Measurements from ENCODE around the gene CNIH4. TPM values are rescaled to one million over a fixed set of nuclear protein-coding genes. Genes with fewer than 3 reads are reported as not detected.

CNIH4 gene
- polyA plus RNA-seq (2012; rRNA removed): 37.7 and 56.8 TPM in 2 replicates
- 63.4 and 80.0 TPM in 2 replicates for polyA plus RNA-seq (2012; cell fraction: cytosol; rRNA removed)
- polyA plus RNA-seq (2012; cell fraction: nucleus; rRNA removed): 24.4 and 26.1 TPM in 2 replicates

DNA sequence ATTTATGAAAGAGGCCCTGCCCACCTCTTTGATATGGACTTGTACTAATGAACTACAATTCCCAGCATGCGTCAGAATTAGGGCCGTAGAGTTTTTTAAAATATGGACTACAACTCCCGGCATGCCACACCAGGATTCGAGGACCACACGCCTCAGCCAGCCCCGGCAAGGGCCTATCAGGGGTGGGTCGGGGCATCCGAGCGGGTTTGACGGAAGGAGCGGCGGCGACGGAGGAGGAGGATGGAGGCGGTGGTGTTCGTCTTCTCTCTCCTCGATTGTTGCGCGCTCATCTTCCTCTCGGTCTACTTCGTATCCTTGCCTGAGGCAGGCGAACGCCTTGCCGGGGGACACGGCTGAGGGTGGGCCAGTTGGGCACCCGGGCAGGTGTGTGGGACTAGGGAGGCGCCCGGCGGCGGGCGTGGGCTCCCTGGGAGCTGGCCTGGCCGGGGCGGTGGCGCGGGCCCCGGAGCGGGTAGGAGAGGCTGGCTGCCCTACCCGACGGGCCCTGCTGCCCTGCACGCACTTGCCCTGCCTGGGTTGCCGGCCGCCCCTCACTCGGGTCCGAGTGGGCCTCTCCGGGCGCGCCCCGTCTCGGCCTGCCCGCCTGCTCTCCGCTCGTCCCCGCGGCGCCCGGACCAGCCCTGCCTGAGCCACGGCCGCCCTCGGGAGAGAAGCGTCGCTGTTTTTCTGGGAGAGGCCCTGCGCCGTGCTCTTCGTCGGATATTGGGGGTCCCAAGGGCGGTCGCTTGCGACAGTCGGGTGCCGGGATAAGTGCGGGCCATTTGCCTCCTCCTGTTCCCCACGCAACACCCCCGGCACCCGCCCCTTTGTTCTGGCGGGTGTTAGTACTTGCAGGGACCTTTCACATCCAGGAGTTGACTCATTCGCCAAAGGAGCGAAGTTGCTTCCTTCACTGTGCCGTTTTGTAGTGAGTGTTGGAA lies at the start of gene CNIH4:
Gene CNIH4, plus strand, starts transcription at position 195 of the 941 bp plus-strand sequence. Its CDS starts 46 bp downstream, at position 241.
- Histone ChIP-seq H3K9me3 (no peaks in the 10 kb centered on the region), H4K20me1 (ENCODE audit: insufficient read depth) (peaks cover 13% of the 10 kb centered on the region), H3K4me3 (ENCODE audit: low read depth in 2 of 2, low read length in 1 of 2) (peak within 1 kb of the TSS; percentile 74 to 80), H3K79me2 (ENCODE audit: insufficient read depth) (peaks cover 52% of the 10 kb centered on the region), H3K9ac (peak within 1 kb of the TSS; percentile 80), H3K27ac (ENCODE audit: low read depth in 2 of 2, low read length in 1 of 2) (peak within 1 kb of the TSS; percentile 64 to 75; a peak in 3 of 4 replicates), H3K36me3 (replicated peaks in 1 of 2; ENCODE audit: control insufficient read depth in 1 of 2, insufficient read depth in 2 of 2, low read length in 1 of 2) (peaks cover 0 to 3% of the 10 kb centered on the region in 2 experiments), H2AFZ (ENCODE audit: low read depth) (peak within 1 kb of the TSS; percentile 75), H3K4me1 (ENCODE audit: control insufficient read depth in 1 of 2, insufficient read depth in 2 of 2, low read depth in 1 of 2, low read length in 1 of 2) (peaks cover 0 to 8% of the 10 kb centered on the region in 2 experiments; a peak in 3 of 4 replicates), H3K9me2 (no peaks in the 10 kb centered on the region), H3K27me3 (ENCODE audit: insufficient read depth) (no peaks in the 10 kb centered on the region), H3K4me2 (peak within 1 kb of the TSS; percentile 73), H3F3A (replicated peaks; ENCODE audit: insufficient read depth) (no peaks in the 10 kb centered on the region)
- ChIA-PET POLR2A (interaction anchor here (0.6 kb wide), 1 partner anchor 72 kb away, joined by 3 read pairs; no protein-coding TSS in a partner anchor), CTCF (interaction anchor here (0.7 to 1.2 kb wide), 2 partner anchors 23 to 511 kb away, joined by 3 to 5 read pairs; partner anchors contain the start of gene TP53BP2)
- DNase-seq: peak; percentile 96
- under 1% methylated on average over 27 of the region's 78 CpGs for WGBS (ENCODE audit: low lambda C conversion rate)
- TF ChIP-seq YY1 (IDR thresholded peaks at IDR 0.05; ENCODE audit: low read depth) (no peak), RXRA (IDR thresholded peaks at IDR 0.05; ENCODE audit: borderline replicate concordance, low read depth) (no peak), FOXM1 (IDR thresholded peaks at IDR 0.05; ENCODE audit: low read depth) (peak; percentile 95), POLR2AphosphoS5 (IDR thresholded peaks at IDR 0.05; ENCODE audit: low read depth, low read length) (peak; percentile 95), FOSL2 (IDR thresholded peaks at IDR 0.05; ENCODE audit: borderline replicate concordance, low read depth) (peak; percentile 32; the same call in 1 of the 2 replicates), TAF1 (IDR thresholded peaks at IDR 0.05; ENCODE audit: borderline replicate concordance, low read depth, low read length) (peak; percentile 67), MXI1 (IDR thresholded peaks at IDR 0.05; ENCODE audit: low read depth, low read length) (peak; percentile 49; the same call in 1 of the 2 replicates), RCOR1 (IDR thresholded peaks at IDR 0.05; ENCODE audit: low read length) (no peak), TCF12 (IDR thresholded peaks at IDR 0.05) (no peak), FOXJ3 (CRISPR knock-in tag; IDR thresholded peaks at IDR 0.05) (no peak), GABPA (IDR thresholded peaks at IDR 0.05; ENCODE audit: low read depth) (peak; percentile 57), RFX5 (IDR thresholded peaks at IDR 0.05; ENCODE audit: low read length) (no peak), NRF1 (IDR thresholded peaks at IDR 0.05; ENCODE audit: low read depth, low read length) (no peak), GATA2 (CRISPR knock-in tag; IDR thresholded peaks at IDR 0.05) (no peak), JUND (IDR thresholded peaks at IDR 0.05) (no peak), TEAD4 (IDR thresholded peaks at IDR 0.05; ENCODE audit: borderline replicate concordance, insufficient read depth) (no peak)
- TF ChIP-seq, protein P1, sequence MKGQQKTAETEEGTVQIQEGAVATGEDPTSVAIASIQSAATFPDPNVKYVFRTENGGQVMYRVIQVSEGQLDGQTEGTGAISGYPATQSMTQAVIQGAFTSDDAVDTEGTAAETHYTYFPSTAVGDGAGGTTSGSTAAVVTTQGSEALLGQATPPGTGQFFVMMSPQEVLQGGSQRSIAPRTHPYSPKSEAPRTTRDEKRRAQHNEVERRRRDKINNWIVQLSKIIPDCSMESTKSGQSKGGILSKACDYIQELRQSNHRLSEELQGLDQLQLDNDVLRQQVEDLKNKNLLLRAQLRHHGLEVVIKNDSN (IDR thresholded peaks at IDR 0.05; ENCODE audit: borderline replicate concordance, low read depth): no peak; the same call in 1 of the 2 replicates
- TF ChIP-seq, protein P2, sequence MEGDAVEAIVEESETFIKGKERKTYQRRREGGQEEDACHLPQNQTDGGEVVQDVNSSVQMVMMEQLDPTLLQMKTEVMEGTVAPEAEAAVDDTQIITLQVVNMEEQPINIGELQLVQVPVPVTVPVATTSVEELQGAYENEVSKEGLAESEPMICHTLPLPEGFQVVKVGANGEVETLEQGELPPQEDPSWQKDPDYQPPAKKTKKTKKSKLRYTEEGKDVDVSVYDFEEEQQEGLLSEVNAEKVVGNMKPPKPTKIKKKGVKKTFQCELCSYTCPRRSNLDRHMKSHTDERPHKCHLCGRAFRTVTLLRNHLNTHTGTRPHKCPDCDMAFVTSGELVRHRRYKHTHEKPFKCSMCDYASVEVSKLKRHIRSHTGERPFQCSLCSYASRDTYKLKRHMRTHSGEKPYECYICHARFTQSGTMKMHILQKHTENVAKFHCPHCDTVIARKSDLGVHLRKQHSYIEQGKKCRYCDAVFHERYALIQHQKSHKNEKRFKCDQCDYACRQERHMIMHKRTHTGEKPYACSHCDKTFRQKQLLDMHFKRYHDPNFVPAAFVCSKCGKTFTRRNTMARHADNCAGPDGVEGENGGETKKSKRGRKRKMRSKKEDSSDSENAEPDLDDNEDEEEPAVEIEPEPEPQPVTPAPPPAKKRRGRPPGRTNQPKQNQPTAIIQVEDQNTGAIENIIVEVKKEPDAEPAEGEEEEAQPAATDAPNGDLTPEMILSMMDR (IDR thresholded peaks at IDR 0.05): no peak
- TF ChIP-seq, protein P3, sequence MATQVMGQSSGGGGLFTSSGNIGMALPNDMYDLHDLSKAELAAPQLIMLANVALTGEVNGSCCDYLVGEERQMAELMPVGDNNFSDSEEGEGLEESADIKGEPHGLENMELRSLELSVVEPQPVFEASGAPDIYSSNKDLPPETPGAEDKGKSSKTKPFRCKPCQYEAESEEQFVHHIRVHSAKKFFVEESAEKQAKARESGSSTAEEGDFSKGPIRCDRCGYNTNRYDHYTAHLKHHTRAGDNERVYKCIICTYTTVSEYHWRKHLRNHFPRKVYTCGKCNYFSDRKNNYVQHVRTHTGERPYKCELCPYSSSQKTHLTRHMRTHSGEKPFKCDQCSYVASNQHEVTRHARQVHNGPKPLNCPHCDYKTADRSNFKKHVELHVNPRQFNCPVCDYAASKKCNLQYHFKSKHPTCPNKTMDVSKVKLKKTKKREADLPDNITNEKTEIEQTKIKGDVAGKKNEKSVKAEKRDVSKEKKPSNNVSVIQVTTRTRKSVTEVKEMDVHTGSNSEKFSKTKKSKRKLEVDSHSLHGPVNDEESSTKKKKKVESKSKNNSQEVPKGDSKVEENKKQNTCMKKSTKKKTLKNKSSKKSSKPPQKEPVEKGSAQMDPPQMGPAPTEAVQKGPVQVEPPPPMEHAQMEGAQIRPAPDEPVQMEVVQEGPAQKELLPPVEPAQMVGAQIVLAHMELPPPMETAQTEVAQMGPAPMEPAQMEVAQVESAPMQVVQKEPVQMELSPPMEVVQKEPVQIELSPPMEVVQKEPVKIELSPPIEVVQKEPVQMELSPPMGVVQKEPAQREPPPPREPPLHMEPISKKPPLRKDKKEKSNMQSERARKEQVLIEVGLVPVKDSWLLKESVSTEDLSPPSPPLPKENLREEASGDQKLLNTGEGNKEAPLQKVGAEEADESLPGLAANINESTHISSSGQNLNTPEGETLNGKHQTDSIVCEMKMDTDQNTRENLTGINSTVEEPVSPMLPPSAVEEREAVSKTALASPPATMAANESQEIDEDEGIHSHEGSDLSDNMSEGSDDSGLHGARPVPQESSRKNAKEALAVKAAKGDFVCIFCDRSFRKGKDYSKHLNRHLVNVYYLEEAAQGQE (IDR thresholded peaks at IDR 0.05; ENCODE audit: low read depth, low read length): no peak
- TF ChIP-seq, protein P4, sequence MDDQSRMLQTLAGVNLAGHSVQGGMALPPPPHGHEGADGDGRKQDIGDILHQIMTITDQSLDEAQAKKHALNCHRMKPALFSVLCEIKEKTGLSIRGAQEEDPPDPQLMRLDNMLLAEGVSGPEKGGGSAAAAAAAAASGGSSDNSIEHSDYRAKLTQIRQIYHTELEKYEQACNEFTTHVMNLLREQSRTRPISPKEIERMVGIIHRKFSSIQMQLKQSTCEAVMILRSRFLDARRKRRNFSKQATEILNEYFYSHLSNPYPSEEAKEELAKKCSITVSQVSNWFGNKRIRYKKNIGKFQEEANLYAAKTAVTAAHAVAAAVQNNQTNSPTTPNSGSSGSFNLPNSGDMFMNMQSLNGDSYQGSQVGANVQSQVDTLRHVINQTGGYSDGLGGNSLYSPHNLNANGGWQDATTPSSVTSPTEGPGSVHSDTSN (IDR thresholded peaks at IDR 0.05): no peak
- TF ChIP-seq, protein P5, sequence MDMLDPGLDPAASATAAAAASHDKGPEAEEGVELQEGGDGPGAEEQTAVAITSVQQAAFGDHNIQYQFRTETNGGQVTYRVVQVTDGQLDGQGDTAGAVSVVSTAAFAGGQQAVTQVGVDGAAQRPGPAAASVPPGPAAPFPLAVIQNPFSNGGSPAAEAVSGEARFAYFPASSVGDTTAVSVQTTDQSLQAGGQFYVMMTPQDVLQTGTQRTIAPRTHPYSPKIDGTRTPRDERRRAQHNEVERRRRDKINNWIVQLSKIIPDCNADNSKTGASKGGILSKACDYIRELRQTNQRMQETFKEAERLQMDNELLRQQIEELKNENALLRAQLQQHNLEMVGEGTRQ (IDR thresholded peaks at IDR 0.05; ENCODE audit: borderline replicate concordance, low read depth, low read length): no peak
- TF ChIP-seq, protein P6, sequence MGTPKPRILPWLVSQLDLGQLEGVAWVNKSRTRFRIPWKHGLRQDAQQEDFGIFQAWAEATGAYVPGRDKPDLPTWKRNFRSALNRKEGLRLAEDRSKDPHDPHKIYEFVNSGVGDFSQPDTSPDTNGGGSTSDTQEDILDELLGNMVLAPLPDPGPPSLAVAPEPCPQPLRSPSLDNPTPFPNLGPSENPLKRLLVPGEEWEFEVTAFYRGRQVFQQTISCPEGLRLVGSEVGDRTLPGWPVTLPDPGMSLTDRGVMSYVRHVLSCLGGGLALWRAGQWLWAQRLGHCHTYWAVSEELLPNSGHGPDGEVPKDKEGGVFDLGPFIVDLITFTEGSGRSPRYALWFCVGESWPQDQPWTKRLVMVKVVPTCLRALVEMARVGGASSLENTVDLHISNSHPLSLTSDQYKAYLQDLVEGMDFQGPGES (IDR thresholded peaks at IDR 0.05; ENCODE audit: low read depth, low read length): no peak
